ENCODE data around the gene CDKN1C. TPM values are rescaled to one million over a fixed set of nuclear protein-coding genes. Genes with fewer than 3 reads are reported as not detected.

The CDKN1C gene
- total and polyA plus RNA-seq, 9 donors = 72.3 to 363 (median 211) TPM

DNA sequence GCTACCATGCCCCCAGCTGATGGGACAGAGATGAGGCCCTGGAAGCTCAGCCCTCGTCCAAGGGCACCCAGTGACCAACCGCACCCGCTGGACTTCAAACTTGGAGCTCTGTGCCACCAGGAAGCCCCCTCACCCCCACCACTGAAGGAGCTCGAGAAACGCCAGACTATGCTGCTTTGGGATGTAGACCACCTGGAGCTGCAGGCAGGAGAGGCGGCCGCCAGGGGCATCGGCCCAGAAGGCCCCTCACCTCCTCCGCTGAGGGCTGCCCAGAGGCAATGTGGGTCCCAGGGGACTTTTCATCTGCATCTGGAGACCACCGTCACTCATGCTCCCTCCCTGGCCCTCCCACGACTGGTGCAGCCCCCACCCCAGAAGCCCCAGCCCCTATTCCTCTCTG, 28.3 kb downstream of the CDKN1C start:
- no peaks in the 10 kb centered on the region for H3K9me3 ChIP-seq
- H3K4me3 ChIP-seq = no peak overlapping the region
- no peak overlapping the region for H3K27ac ChIP-seq
- DNase-seq = no peak
- WGBS, 3 donors = 80 to 88% (median 81%) methylated on average over 11 of the region's 11 CpGs
- no peaks in the 10 kb centered on the region for H3K36me3 ChIP-seq
- TF ChIP-seq, protein P1, sequence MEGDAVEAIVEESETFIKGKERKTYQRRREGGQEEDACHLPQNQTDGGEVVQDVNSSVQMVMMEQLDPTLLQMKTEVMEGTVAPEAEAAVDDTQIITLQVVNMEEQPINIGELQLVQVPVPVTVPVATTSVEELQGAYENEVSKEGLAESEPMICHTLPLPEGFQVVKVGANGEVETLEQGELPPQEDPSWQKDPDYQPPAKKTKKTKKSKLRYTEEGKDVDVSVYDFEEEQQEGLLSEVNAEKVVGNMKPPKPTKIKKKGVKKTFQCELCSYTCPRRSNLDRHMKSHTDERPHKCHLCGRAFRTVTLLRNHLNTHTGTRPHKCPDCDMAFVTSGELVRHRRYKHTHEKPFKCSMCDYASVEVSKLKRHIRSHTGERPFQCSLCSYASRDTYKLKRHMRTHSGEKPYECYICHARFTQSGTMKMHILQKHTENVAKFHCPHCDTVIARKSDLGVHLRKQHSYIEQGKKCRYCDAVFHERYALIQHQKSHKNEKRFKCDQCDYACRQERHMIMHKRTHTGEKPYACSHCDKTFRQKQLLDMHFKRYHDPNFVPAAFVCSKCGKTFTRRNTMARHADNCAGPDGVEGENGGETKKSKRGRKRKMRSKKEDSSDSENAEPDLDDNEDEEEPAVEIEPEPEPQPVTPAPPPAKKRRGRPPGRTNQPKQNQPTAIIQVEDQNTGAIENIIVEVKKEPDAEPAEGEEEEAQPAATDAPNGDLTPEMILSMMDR (IDR thresholded peaks at IDR 0.05) = no peak
- TF ChIP-seq EP300 (IDR thresholded peaks at IDR 0.05) (no peak), POLR2A (IDR thresholded peaks at IDR 0.05) (no peak)
- H3K4me1 ChIP-seq (ENCODE audit: insufficient read depth) = no peaks in the 10 kb centered on the region
- intact Hi-C loops (cut with DNase I) = no loop called here
- H3K27me3 ChIP-seq = no peaks in the 10 kb centered on the region

DNA sequence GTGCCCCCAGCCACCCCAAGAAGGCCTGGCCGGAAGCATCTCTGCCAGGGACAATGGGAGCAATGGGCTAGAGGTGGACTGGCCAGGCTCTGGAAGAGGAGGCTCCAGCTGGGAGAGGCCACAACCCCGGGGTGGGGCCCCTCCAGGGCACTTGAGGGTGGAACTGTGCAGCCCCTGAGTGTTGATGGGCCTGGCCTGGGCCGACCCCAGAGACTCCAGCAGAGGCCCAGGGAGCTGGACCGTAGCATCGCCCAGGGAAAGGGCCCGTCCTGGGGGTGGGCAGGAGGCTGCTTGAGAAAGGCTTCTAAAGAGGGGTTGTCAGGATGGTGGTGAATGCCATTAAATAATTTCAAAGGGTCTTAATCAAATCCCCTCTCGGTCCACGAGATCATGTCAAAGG, 30.4 kb downstream of the CDKN1C start:
- Histone ChIP-seq H3K27me3 (no peaks in the 10 kb centered on the region), H3K27ac (no peak overlapping the region), H3K9me3 (no peaks in the 10 kb centered on the region), H3K36me3 (no peaks in the 10 kb centered on the region), H3K4me1 (ENCODE audit: insufficient read depth) (no peaks in the 10 kb centered on the region), H3K4me3 (no peak overlapping the region)
- intact Hi-C loops (cut with DNase I) = no loop called here
- 91 to 92% (median 91%) methylated on average over 8 of the region's 8 CpGs for WGBS, 3 donors
- TF ChIP-seq, protein P1 (IDR thresholded peaks at IDR 0.05) = no peak
- TF ChIP-seq EP300 (IDR thresholded peaks at IDR 0.05) (no peak), POLR2A (IDR thresholded peaks at IDR 0.05) (no peak)
- no peak for DNase-seq

DNA sequence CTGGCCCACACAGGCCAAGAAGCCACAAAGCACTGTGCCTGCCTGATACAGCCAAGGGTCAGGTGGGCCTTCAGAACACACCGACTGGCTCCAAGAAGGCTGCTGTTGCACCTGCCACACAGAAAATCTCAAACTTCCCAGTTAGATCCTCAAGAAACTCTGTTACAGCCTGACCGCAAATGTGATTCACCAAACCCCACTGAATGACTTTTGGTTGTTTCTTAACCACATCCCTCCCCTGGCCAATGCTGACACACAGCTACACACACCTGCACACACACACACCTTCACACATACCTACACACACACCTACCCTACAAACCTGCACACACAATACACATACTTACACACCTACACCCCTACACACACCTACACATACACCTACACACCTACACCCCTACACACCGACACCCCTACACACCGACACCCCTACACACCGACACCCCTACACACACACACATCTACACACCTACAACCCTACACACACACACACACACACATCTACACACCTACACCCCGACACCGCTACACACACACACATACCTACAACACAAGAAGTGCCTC, 31.5 kb downstream of the CDKN1C start:
- Histone ChIP-seq H3K27me3 (no peaks in the 10 kb centered on the region), H3K27ac (no peak overlapping the region), H3K4me1 (ENCODE audit: insufficient read depth) (no peaks in the 10 kb centered on the region), H3K4me3 (no peak overlapping the region), H3K9me3 (no peaks in the 10 kb centered on the region), H3K36me3 (no peaks in the 10 kb centered on the region)
- intact Hi-C loops (cut with DNase I) = no loop called here
- DNase-seq = no peak
- no peak for TF ChIP-seq EP300 (IDR thresholded peaks at IDR 0.05)
- no peak for TF ChIP-seq POLR2A (IDR thresholded peaks at IDR 0.05)
- TF ChIP-seq, protein P1 (IDR thresholded peaks at IDR 0.05) = no peak
- WGBS, 3 donors = 93 to 97% (median 95%) methylated on average over 7 of the region's 7 CpGs

DNA sequence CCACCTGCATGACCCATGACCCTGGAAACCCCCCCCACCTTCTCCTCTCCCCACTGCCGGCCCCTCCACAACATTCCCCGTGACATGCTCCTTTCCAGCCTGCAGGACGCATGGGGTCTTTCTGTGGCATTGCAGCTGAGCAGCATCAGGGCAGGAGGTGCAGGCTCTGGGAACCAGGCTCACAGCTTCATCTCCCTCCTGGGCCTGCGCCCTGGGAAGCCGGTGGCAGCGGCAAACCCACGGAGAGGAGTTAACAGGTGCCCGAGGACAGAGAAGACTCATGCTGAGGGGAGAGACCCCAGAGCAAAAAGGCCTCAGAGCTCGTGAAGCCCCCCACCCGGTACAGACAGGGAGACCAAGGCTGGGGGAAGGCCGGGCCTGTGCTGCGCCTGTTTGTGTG, 32.2 kb downstream of the CDKN1C start:
- Histone ChIP-seq H3K4me3 (no peak overlapping the region), H3K4me1 (ENCODE audit: insufficient read depth) (no peaks in the 10 kb centered on the region), H3K9me3 (no peaks in the 10 kb centered on the region), H3K27ac (no peak overlapping the region), H3K36me3 (no peaks in the 10 kb centered on the region), H3K27me3 (no peaks in the 10 kb centered on the region)
- TF ChIP-seq EP300 (IDR thresholded peaks at IDR 0.05) (no peak), POLR2A (IDR thresholded peaks at IDR 0.05) (no peak)
- TF ChIP-seq, protein P1 (IDR thresholded peaks at IDR 0.05) = no peak
- intact Hi-C loops (cut with DNase I) = no loop called here
- no peak for DNase-seq
- 95 to 98% (median 95%) methylated on average over 12 of the region's 12 CpGs for WGBS, 3 donors
